SU-DHL-6 (cell line): ENCODE data around the gene CGB7.
"Not testable (repeated sequence)": the region's sequence is repeated elsewhere in the genome, so short reads cannot be mapped to it uniquely, and the experiment has no call there.

Experiments
- CTCF ChIP-seq: fragments of 200-600 bp; sonication (generic); IDR thresholded peaks from one replicate; pipeline ENCODE4 v1.5.1; 2017; ENCODE audit warnings: antibody characterized with exemption, mild to moderate bottlenecking, low read length, moderate library complexity; ENCODE audit not compliant: insufficient read depth, poor library complexity, severe bottlenecking
- EZH2phosphoT487 ChIP-seq: fragments of 200-600 bp; sonication (generic), shearing (Covaris generic); conservative IDR thresholded peaks from 2 replicates; pipeline ENCODE4 v1.6.1; 2018; ENCODE audit warnings: mild to moderate bottlenecking, antibody characterized with exemption, low read length, moderate library complexity, mixed read lengths

DNA sequence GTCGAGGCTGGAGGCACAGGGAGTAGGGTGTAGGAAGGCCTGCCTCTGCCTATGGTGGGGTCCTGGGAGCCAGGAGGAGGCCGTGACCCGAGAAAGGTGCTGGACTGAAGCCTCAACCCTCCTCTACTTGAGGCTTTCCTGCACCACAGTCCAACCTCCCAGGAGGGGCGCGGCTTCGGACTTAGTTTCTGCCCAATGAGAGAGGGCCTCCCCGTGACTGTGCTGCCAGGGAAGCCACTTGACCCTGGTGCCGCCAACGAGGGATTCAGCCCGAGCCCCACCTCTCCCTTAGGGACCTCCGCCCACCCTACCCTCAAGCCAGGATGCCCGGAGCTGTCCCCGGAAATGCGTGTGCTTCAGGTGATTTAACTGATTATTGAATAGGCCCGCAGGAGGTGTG is 33.3 kb downstream of the CGB7 start, which contains the start of gene CGB3:
- not testable (repeated sequence) for TF ChIP-seq CTCF, EZH2phosphoT487
